IMR-90 (cell line): ENCODE data around the gene EZR. TPM values are rescaled to one million over a fixed set of nuclear protein-coding genes. Genes with fewer than 3 reads are reported as not detected.

Experiments used
- ATAC-seq: fragments of 200-7000 bp; cut with Tn5 transposase; 2 replicates; pipeline ENCODE4 v1.9.1; 2020; ENCODE audit warnings: low read depth, mild to moderate bottlenecking, moderate library complexity
- BruUV-seq: library from RNA; stranded (reverse); fragments of 400-500 nt; replicated peaks from 2 replicates; lab custom pipeline; 2021; lab: Mats Ljungman, UMichigan
- CTCF ChIA-PET: fragments of 300-600 bp; formaldehyde crosslinking; extraction: SDS; loops from one replicate; lab custom pipeline; 2021; ENCODE audit warnings: antibody characterized with exemption; lab: Yijun Ruan, JAX
- POLR2A ChIA-PET: fragments of 300-600 bp; sonication (Branson Sonifier 250); formaldehyde crosslinking; loops from one replicate; lab custom pipeline; 2022; ENCODE audit warnings: antibody characterized with exemption; ENCODE audit not compliant: unreplicated experiment; lab: Charles Lee
- DNase-seq: peaks from one replicate; pipeline ENCODE4 v3.0.0; 2013
- H2AFZ ChIP-seq: replicated peaks from 2 replicates; pipeline ENCODE3; 2013; ENCODE audit warnings: low read length, mild to moderate bottlenecking; ENCODE audit not compliant: poor library complexity
- H2AK5ac ChIP-seq: 2 replicates; pipeline ENCODE4 v1.6.1; 2013; ENCODE audit warnings: low read depth, low read length, inconsistent platforms
- H2AK9ac ChIP-seq: replicated peaks from 2 replicates; pipeline ENCODE3; 2013; ENCODE audit warnings: mild to moderate bottlenecking, low read depth, low read length, moderate library complexity; ENCODE audit not compliant: poor library complexity
- H2BK120ac ChIP-seq: 2 replicates; pipeline ENCODE4 v1.6.1; 2013; ENCODE audit warnings: low read depth, low read length, inconsistent platforms
- H2BK15ac ChIP-seq: 3 replicates; pipeline ENCODE4 v1.6.1; 2013; ENCODE audit warnings: low read depth, low read length, inconsistent platforms
- H2BK20ac ChIP-seq: 2 replicates; pipeline ENCODE4 v1.6.1; 2013; ENCODE audit warnings: low read depth, mild to moderate bottlenecking, inconsistent platforms, low read length, moderate library complexity
- H2BK5ac ChIP-seq: 2 replicates; pipeline ENCODE4 v1.6.1; 2013; ENCODE audit warnings: mild to moderate bottlenecking, low read depth, low read length, inconsistent platforms; ENCODE audit not compliant: poor library complexity, severe bottlenecking
- H3K14ac ChIP-seq: replicated peaks from 2 replicates; pipeline ENCODE4 v1.6.1; 2013; ENCODE audit warnings: low read depth, low read length, inconsistent platforms
- H3K18ac ChIP-seq: 2 replicates; pipeline ENCODE4 v1.6.1; 2013; ENCODE audit warnings: low read depth, low read length, control low read depth
- H3K23ac ChIP-seq: 2 replicates; pipeline ENCODE4 v1.6.1; 2013; ENCODE audit warnings: low read depth, low read length, inconsistent platforms
- H3K27ac ChIP-seq: 2 replicates; pipeline ENCODE4 v1.5.1; 2013; ENCODE audit warnings: mild to moderate bottlenecking, control low read depth, low read length; ENCODE audit not compliant: insufficient read depth
- H3K27me3 ChIP-seq: 2 replicates; pipeline ENCODE4 v1.6.1; 2013; ENCODE audit warnings: low read length; ENCODE audit not compliant: control insufficient read depth, insufficient read depth
- H3K36me3 ChIP-seq: 2 replicates; pipeline ENCODE4 v1.6.1; 2013; ENCODE audit warnings: low read length, mixed read lengths; ENCODE audit not compliant: control insufficient read depth, insufficient read depth
- H3K4ac ChIP-seq: 2 replicates; pipeline ENCODE4 v1.6.1; 2013; ENCODE audit warnings: low read depth, low read length, inconsistent platforms
- H3K4me1 ChIP-seq: 2 replicates; pipeline ENCODE4 v1.6.1; 2013; ENCODE audit warnings: low read length, mixed read lengths; ENCODE audit not compliant: control insufficient read depth, insufficient read depth
- H3K4me2 ChIP-seq: 2 replicates; pipeline ENCODE4 v1.6.1; 2013; ENCODE audit warnings: low read depth, mild to moderate bottlenecking, control low read depth, low read length, moderate library complexity
- H3K4me3 ChIP-seq: 2 replicates; pipeline ENCODE4 v1.5.1; 2013; ENCODE audit warnings: low read depth, mild to moderate bottlenecking, control low read depth, low read length, moderate library complexity; ENCODE audit not compliant: insufficient read depth
- H3K56ac ChIP-seq: 2 replicates; pipeline ENCODE4 v1.6.1; 2013; ENCODE audit warnings: low read length, inconsistent platforms; ENCODE audit not compliant: insufficient read depth; ENCODE audit errors: extremely low read depth
- H3K79me1 ChIP-seq, 2 experiments: 2 replicates each; pipeline ENCODE4 v1.6.1; 2013; ENCODE audit warnings: low read length in 2 of 2, inconsistent platforms in 1 of 2, low read depth in 1 of 2
- H3K9ac ChIP-seq: 2 replicates; pipeline ENCODE4 v1.6.1; 2013; ENCODE audit warnings: low read depth, low read length, control low read depth
- H3K9me1 ChIP-seq: 2 replicates; pipeline ENCODE4 v1.6.1; 2013; ENCODE audit warnings: low read length, inconsistent platforms; ENCODE audit not compliant: insufficient read depth
- H3K9me3 ChIP-seq: 2 replicates; pipeline ENCODE4 v1.6.1; 2013; ENCODE audit warnings: low read length; ENCODE audit not compliant: control insufficient read depth, insufficient read depth
- H4K20me1 ChIP-seq: 2 replicates; pipeline ENCODE4 v1.6.1; 2013; ENCODE audit warnings: low read length, inconsistent platforms; ENCODE audit not compliant: insufficient read depth
- H4K5ac ChIP-seq: 2 replicates; pipeline ENCODE4 v1.6.1; 2013; ENCODE audit warnings: mild to moderate bottlenecking, low read depth, low read length, control low read depth
- H4K8ac ChIP-seq, 2 experiments: 2 replicates each; pipeline ENCODE4 v1.6.1; 2013; ENCODE audit warnings: low read depth in 2 of 2, low read length in 2 of 2, control low read depth in 1 of 2, inconsistent platforms in 1 of 2
- H4K91ac ChIP-seq: 2 replicates; pipeline ENCODE4 v1.6.1; 2013; ENCODE audit warnings: low read depth, low read length, inconsistent platforms; ENCODE audit not compliant: insufficient read depth
- BHLHE40 ChIP-seq: fragments of 150-350 bp; IDR thresholded peaks from 2 replicates; pipeline ENCODE4 v1.6.1; 2016; ENCODE audit warnings: mild to moderate bottlenecking, low read depth, low read length
- CEBPB ChIP-seq: IDR thresholded peaks from 2 replicates; pipeline ENCODE4 v1.6.1; 2012; ENCODE audit warnings: low read depth, low read length, improper control_type of control experiment
- CHD1 ChIP-seq: IDR thresholded peaks from 2 replicates; pipeline ENCODE4 v1.6.1; 2012; ENCODE audit warnings: low read depth, low read length, improper control_type of control experiment
- FOS ChIP-seq: fragments of 150-350 bp; IDR thresholded peaks from 2 replicates; pipeline ENCODE4 v1.6.1; 2016; ENCODE audit warnings: low read depth, low read length
- MAFK ChIP-seq: IDR thresholded peaks from 2 replicates; pipeline ENCODE4 v1.6.1; 2012; ENCODE audit warnings: low read depth, low read length, improper control_type of control experiment
- MAZ ChIP-seq: IDR thresholded peaks from 2 replicates; pipeline ENCODE4 v1.6.1; 2012; ENCODE audit warnings: low read depth, mild to moderate bottlenecking, low read length, improper control_type of control experiment, moderate library complexity, borderline replicate concordance
- MXI1 ChIP-seq: IDR thresholded peaks from 2 replicates; pipeline ENCODE4 v1.6.1; 2012; ENCODE audit warnings: low read depth, mild to moderate bottlenecking, low read length, moderate library complexity, borderline replicate concordance
- NFE2L2 ChIP-seq: fragments of 150-350 bp; IDR thresholded peaks from 2 replicates; pipeline ENCODE4 v1.6.1; 2016; ENCODE audit warnings: low read depth, mild to moderate bottlenecking, low read length
- POLR2A ChIP-seq: IDR thresholded peaks from 2 replicates; pipeline ENCODE4 v1.6.1; 2012; ENCODE audit warnings: mild to moderate bottlenecking, low read depth, low read length
- RAD21 ChIP-seq: IDR thresholded peaks from 2 replicates; pipeline ENCODE4 v1.6.1; 2012; ENCODE audit warnings: low read length, improper control_type of control experiment
- RCOR1 ChIP-seq: IDR thresholded peaks from 2 replicates; pipeline ENCODE4 v1.6.1; 2012; ENCODE audit warnings: mild to moderate bottlenecking, low read length, improper control_type of control experiment; ENCODE audit not compliant: insufficient replicate concordance
- RFX5 ChIP-seq: IDR thresholded peaks from 2 replicates; pipeline ENCODE4 v1.8.0; 2012; ENCODE audit warnings: low read depth, mild to moderate bottlenecking, low read length, moderate library complexity
- SMC3 ChIP-seq: fragments of 150-350 bp; IDR thresholded peaks from 2 replicates; pipeline ENCODE4 v1.6.1; 2016; ENCODE audit warnings: low read depth, mild to moderate bottlenecking, antibody characterized with exemption, low read length, moderate library complexity
- WGBS, 2 experiments: methylation state at CpG; one replicate each; pipeline versions ENCODE4 v1.1.5 to v1.1.7; 2013; ENCODE audit warnings: missing lambda C conversion rate in 2 of 2; ENCODE audit not compliant: insufficient read length in 1 of 2; ENCODE audit errors: extremely low coverage in 2 of 2; 5-methylcytosine and 5-hydroxymethylcytosine counted together
- dilution Hi-C: fragments of 300-500 bp; cut with HindIII; formaldehyde crosslinking; loops from one replicate; pipeline ENCODE4 v1.14.3; 2018; ENCODE audit warnings: low sequenced_read_pairs; ENCODE audit not compliant: unreplicated experiment
- in situ Hi-C: fragments of 300-500 bp; cut with MboI; formaldehyde crosslinking; loops from 3 replicates; pipeline ENCODE4 v1.14.3; 2019; ENCODE audit warnings: low sequenced_read_pairs, inconsistent platforms, mixed read lengths
- intact Hi-C: fragments of 100-400 bp; cut with micrococcal nuclease; formaldehyde crosslinking; loops from 2 replicates; pipeline ENCODE4 v1.10.0; 2022
- polyA plus RNA-seq, 3 experiments: library from polyadenylated mRNA; depleted of rRNA; stranded (reverse); fragments of >200 nt; gene quantifications; 2 replicates each; pipeline ENCODE4 v1.2.3, GENCODE V29; 2012; ENCODE audit warnings: low replicate concordance in 1 of 3
- total RNA-seq: library from RNA; depleted of rRNA; stranded (reverse); fragments of >200 nt; gene quantifications from 2 replicates; pipeline ENCODE4 v1.2.3, GENCODE V29; 2012
- TF ChIP-seq, protein P1 (sequence below): conservative IDR thresholded peaks from 2 replicates; pipeline ENCODE4 v1.5.1; 2012; ENCODE audit warnings: mild to moderate bottlenecking, low read depth, low read length, improper control_type of control experiment
- TF ChIP-seq, protein P2 (sequence below): fragments of 150-350 bp; IDR thresholded peaks from 2 replicates; pipeline ENCODE4 v1.6.1; 2016; ENCODE audit warnings: low read depth, mild to moderate bottlenecking, low read length, moderate library complexity, borderline replicate concordance
- TF ChIP-seq, protein P3 (sequence below): fragments of 150-350 bp; IDR thresholded peaks from 2 replicates; pipeline ENCODE4 v1.6.1; 2017; ENCODE audit warnings: mild to moderate bottlenecking, antibody characterized with exemption, low read length, low read depth

EZR gene
- total and polyA plus RNA-seq, 2 of the 4 experiments (the other 2 are of a cell fraction) = 83.8 to 145 TPM

DNA sequence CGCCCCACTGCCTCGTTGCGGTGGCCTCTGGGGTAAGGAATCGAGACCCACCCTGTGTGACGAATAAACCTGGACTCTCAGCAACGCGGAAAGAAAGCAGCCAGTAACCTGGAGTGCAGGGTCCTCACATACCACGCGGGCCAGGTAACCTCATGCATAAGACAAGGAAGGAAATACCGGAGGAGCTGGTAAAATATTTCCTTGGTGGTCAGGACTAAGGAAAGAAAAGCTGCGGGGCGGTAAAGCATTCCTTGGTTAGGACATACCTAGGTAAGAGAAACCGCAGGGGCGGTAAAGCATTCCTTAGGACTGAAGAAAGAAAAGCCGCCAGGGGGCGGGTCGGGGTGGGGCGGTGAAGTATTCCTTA lies 88.6 kb downstream of the EZR start:
- in situ Hi-C loops = no loop called here
- H2BK15ac ChIP-seq = no peak overlapping the region
- H2AFZ ChIP-seq = no peak overlapping the region
- no peak overlapping the region for H3K27ac ChIP-seq
- intact Hi-C loops = no loop called here
- DNase-seq (no peak), ATAC-seq (no peak)
- no peak overlapping the region for H3K18ac ChIP-seq
- H3K14ac ChIP-seq = no peak overlapping the region
- no peak overlapping the region for H3K4ac ChIP-seq
- H3K56ac ChIP-seq = no peak overlapping the region
- 91% methylated on average over 5 of the region's 18 CpGs; no CpG with 5 or more reads in 1 of the 2 experiments for WGBS, 2 experiments
- no peaks in the 10 kb centered on the region for H3K79me1 ChIP-seq
- BruUV-seq = no TSS peak
- ChIA-PET CTCF (no interaction called here), POLR2A (no interaction called here)
- H4K20me1 ChIP-seq = no peaks in the 10 kb centered on the region
- H4K8ac ChIP-seq = no peak overlapping the region
- H3K9me3 ChIP-seq = peaks cover 4% of the 10 kb centered on the region; the same call in 1 of the 2 replicates
- TF ChIP-seq, protein P1, sequence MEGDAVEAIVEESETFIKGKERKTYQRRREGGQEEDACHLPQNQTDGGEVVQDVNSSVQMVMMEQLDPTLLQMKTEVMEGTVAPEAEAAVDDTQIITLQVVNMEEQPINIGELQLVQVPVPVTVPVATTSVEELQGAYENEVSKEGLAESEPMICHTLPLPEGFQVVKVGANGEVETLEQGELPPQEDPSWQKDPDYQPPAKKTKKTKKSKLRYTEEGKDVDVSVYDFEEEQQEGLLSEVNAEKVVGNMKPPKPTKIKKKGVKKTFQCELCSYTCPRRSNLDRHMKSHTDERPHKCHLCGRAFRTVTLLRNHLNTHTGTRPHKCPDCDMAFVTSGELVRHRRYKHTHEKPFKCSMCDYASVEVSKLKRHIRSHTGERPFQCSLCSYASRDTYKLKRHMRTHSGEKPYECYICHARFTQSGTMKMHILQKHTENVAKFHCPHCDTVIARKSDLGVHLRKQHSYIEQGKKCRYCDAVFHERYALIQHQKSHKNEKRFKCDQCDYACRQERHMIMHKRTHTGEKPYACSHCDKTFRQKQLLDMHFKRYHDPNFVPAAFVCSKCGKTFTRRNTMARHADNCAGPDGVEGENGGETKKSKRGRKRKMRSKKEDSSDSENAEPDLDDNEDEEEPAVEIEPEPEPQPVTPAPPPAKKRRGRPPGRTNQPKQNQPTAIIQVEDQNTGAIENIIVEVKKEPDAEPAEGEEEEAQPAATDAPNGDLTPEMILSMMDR = no peak
- TF ChIP-seq MXI1 = no peak
- no peak for TF ChIP-seq POLR2A
- TF ChIP-seq, protein P2, sequence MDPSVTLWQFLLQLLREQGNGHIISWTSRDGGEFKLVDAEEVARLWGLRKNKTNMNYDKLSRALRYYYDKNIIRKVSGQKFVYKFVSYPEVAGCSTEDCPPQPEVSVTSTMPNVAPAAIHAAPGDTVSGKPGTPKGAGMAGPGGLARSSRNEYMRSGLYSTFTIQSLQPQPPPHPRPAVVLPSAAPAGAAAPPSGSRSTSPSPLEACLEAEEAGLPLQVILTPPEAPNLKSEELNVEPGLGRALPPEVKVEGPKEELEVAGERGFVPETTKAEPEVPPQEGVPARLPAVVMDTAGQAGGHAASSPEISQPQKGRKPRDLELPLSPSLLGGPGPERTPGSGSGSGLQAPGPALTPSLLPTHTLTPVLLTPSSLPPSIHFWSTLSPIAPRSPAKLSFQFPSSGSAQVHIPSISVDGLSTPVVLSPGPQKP = no peak
- TF ChIP-seq FOS = no peak
- TF ChIP-seq RAD21 = no peak
- TF ChIP-seq NFE2L2 = no peak
- TF ChIP-seq MAZ = no peak
- TF ChIP-seq, protein P3, sequence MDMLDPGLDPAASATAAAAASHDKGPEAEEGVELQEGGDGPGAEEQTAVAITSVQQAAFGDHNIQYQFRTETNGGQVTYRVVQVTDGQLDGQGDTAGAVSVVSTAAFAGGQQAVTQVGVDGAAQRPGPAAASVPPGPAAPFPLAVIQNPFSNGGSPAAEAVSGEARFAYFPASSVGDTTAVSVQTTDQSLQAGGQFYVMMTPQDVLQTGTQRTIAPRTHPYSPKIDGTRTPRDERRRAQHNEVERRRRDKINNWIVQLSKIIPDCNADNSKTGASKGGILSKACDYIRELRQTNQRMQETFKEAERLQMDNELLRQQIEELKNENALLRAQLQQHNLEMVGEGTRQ = no peak
- TF ChIP-seq MAFK = no peak
- TF ChIP-seq RFX5 = no peak
- TF ChIP-seq BHLHE40 = no peak
- TF ChIP-seq SMC3 = no peak
- no peak for TF ChIP-seq RCOR1
- TF ChIP-seq CEBPB = no peak
- TF ChIP-seq CHD1 = no peak
- H2BK20ac ChIP-seq = no peak overlapping the region
- H3K4me2 ChIP-seq = no peak overlapping the region
- no peak overlapping the region for H2AK9ac ChIP-seq
- no peak overlapping the region for H4K91ac ChIP-seq
- dilution Hi-C loops = no loop called here
- no peak overlapping the region for H3K9ac ChIP-seq
- no peak overlapping the region for H3K4me3 ChIP-seq
- no peaks in the 10 kb centered on the region for H3K9me1 ChIP-seq
- H2AK5ac ChIP-seq = no peak overlapping the region
- H3K27me3 ChIP-seq = no peaks in the 10 kb centered on the region
- H3K23ac ChIP-seq = no peak overlapping the region
- H3K4me1 ChIP-seq = no peaks in the 10 kb centered on the region
- peaks cover 2% of the 10 kb centered on the region; the same call in 1 of the 2 replicates for H3K36me3 ChIP-seq
- H2BK120ac ChIP-seq = no peak overlapping the region
- no peak overlapping the region for H4K5ac ChIP-seq
- no peak overlapping the region for H2BK5ac ChIP-seq
